DMS114 treated with DMSO at 0.1 percent for 48 hours (cell line): Measurements from ENCODE around the gene CHIA.

Experiments
- DNase-seq: peaks from one replicate; lab custom pipeline; 2025; ENCODE audit not compliant: unreplicated experiment; lab: John Stamatoyannopoulos, UW

Gene CHIA

DNA sequence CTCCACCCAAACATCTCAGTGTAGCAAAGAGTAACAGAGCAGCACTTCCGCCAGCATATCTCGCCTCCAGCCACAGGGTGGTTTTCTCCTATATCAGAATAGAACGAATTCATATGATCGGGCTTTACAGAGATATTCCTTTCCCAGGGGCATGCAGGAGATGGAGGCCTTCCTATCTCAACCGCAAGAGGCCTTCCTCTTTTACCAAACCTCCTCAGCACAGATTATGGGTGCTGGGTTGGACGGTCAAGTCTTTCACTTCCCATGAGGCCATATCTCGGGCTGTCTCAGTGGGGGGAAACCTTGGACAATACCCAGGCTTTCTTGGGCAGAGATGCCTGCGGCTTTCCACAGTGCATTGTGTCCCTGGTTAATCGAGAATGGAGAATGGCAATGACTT is 71.1 kb downstream of the CHIA start:
- DNase-seq, result no peak

DNA sequence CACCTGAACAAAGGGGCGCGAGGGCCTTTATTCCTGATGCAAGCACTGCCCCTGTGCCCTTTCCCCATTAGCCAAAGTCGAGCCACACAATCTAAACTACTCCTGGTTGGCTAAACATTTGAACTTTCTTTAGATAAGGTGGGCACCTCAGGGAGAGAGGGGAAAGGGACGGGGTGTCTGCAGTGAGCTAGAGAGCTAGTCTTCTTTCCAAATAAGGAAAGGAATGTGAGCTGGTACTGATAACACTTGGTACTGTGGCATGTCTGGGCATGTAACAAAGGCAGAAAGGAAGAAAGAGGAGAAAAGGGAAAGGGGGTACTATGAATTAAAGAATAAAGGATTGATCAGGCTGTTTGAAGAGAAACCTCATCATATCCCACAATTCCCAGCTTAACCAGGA is 74.0 kb downstream of the CHIA start:
- DNase-seq, result no peak

DNA sequence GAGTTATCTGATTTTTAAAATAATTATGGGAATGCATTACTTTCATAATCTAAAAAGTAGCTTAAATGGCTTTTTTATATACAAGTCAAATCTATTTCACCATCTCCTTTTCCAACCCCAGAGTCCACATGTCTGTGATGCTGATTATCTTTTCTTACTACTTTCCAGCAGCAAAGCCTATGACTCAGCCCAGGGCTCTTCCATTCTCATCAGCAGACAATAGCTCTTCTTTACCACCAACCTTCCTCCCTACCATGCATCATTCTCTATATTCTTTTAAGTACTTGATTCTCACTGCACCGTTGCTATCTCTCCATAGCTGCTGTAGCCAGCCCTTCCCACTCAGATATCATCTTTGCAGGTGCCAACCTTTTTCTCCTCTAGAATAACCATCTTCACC is 75.6 kb downstream of the CHIA start:
- no peak for DNase-seq

DNA sequence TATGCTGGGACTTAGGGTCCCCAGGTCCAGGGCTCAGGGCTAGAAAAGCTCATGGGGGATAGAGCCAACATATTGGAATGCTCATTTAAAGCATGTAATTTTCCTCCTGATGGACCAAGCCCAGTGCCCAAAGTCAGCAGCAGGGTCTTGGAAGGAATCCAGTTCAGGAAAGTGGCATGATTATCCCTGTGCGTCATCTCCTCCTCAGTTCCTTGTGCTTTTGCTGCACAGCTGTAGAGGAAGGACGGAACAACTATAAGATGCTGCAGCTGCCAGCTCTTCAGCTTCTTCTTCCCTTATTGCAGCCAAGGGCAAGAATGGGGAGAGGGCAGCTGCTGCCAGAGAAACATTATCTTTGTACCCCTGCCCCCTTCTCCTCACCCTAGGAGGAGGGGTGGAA is 78.5 kb downstream of the CHIA start:
- DNase-seq, result no peak

DNA sequence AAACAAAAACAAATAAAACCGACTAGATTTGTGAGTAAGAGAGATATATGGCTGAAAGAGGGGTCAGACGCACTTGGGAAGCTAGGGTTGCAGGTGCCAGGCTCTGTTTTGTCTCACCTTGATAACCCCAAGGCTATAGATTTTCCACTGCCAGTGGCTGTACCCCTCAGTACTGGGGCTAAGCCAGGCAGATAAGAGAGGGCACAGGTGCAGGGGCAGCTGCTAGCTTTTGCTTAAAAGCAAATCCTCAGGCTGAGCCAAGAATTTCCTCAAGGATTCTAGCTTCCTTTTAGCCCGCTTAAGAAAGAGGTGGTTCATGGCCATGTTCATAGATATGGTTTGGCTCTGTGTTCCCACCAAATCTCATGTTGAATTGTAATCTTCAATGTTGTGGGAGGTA is 79.0 kb downstream of the CHIA start:
- no peak for DNase-seq
